Panc1 (cell line): ENCODE measurements around the gene LY6G6C. TPM values are rescaled to one million over a fixed set of nuclear protein-coding genes. Genes with fewer than 3 reads are reported as not detected.

Source experiments
- ATAC-seq: fragments of 200-7000 bp; cut with Tn5 transposase; 2 replicates; pipeline ENCODE4 v1.9.1; 2020; ENCODE audit warnings: mild to moderate bottlenecking, moderate library complexity
- BruUV-seq: library from RNA; stranded (reverse); fragments of 400-500 nt; replicated peaks from 2 replicates; lab custom pipeline; 2021; lab: Mats Ljungman, UMichigan
- CTCF ChIA-PET: fragments of 300-600 bp; sonication (Branson Sonifier 250); formaldehyde crosslinking; loops from one replicate; lab custom pipeline; 2022; ENCODE audit warnings: antibody characterized with exemption; lab: Charles Lee
- POLR2A ChIA-PET: fragments of 300-600 bp; sonication (Branson Sonifier 250); formaldehyde crosslinking; loops from one replicate; lab custom pipeline; 2022; ENCODE audit warnings: antibody characterized with exemption; lab: Charles Lee
- DNase-seq: peaks from one replicate; pipeline ENCODE4 v3.0.0-alpha.2; 2010; ENCODE audit warnings: low read depth, low spot score
- H3K27ac ChIP-seq: 2 replicates; pipeline ENCODE4 v1.5.1; 2011; ENCODE audit warnings: mild to moderate bottlenecking, low read length, inconsistent platforms
- H3K27me3 ChIP-seq: fragments of 200-500 bp; sonication (Bioruptor generic); 2 replicates; pipeline ENCODE4 v1.6.0; 2014; ENCODE audit warnings: low read length, inconsistent platforms; ENCODE audit not compliant: control insufficient read depth, insufficient read depth
- H3K36me3 ChIP-seq: fragments of 200-500 bp; sonication (Bioruptor generic); 2 replicates; pipeline ENCODE4 v1.5.1; 2014; ENCODE audit warnings: inconsistent platforms, mild to moderate bottlenecking, low read length, moderate library complexity; ENCODE audit not compliant: control insufficient read depth, insufficient read depth
- H3K4me1 ChIP-seq: 2 replicates; pipeline ENCODE4 v1.5.1; 2011; ENCODE audit warnings: inconsistent platforms, mild to moderate bottlenecking, low read length, moderate library complexity; ENCODE audit not compliant: control insufficient read depth, insufficient read depth
- H3K4me3 ChIP-seq, 2 experiments: 2 replicates each; pipeline ENCODE4 v1.5.1; 2011 to 2012; ENCODE audit warnings: low read depth in 2 of 2, low read length in 2 of 2, mild to moderate bottlenecking in 2 of 2, inconsistent platforms in 1 of 2, moderate library complexity in 1 of 2
- H3K9me3 ChIP-seq: fragments of 200-500 bp; sonication (Bioruptor generic); 2 replicates; pipeline ENCODE4 v1.5.1; 2014; ENCODE audit warnings: low read depth, mild to moderate bottlenecking, inconsistent platforms, low read length, moderate library complexity; ENCODE audit not compliant: control insufficient read depth, insufficient read depth
- CTCF ChIP-seq: fragments of 450-650 bp; IDR thresholded peaks from 2 replicates; pipeline ENCODE4 v1.5.1; 2017; ENCODE audit warnings: mild to moderate bottlenecking
- POLR2AphosphoS5 ChIP-seq: IDR thresholded peaks from 2 replicates; pipeline ENCODE4 v1.6.1; 2012; ENCODE audit warnings: mild to moderate bottlenecking, low read depth, low read length, moderate library complexity
- SIN3A ChIP-seq: IDR thresholded peaks from 2 replicates; pipeline ENCODE4 v1.6.1; 2012; ENCODE audit warnings: low read depth, mild to moderate bottlenecking, low read length, moderate library complexity, borderline replicate concordance; ENCODE audit not compliant: insufficient read depth
- TCF7L2 ChIP-seq: IDR thresholded peaks from 2 replicates; pipeline ENCODE4 v1.6.1; 2011; ENCODE audit warnings: mild to moderate bottlenecking, low read depth, low read length, inconsistent platforms
- in situ Hi-C: cut with HindIII; loops from 2 replicates; pipeline ENCODE4 v1.10.0; 2016; ENCODE audit warnings: low sequenced_read_pairs, low pct_unique_long_range_greater_than_20kb
- intact Hi-C: fragments of 100-400 bp; cut with micrococcal nuclease; formaldehyde crosslinking; loops from one replicate; pipeline ENCODE4 v1.10.0; 2022; ENCODE audit not compliant: unreplicated experiment
- microRNA-seq: library from miRNA; unstranded; fragments of <30 nt; microRNA quantifications from one replicate; pipeline ENCODE4 v1.1.0, GENCODE V29; 2020; ENCODE audit not compliant: unreplicated experiment
- total RNA-seq: library from RNA; stranded (reverse); gene quantifications from one replicate; pipeline ENCODE4 v1.2.1, GENCODE V29; 2021; ENCODE audit not compliant: unreplicated experiment
- TF ChIP-seq, protein P1 (sequence below), 2 experiments: IDR thresholded peaks; 2 replicates each; pipeline ENCODE4 v1.6.1; 2011 to 2012; ENCODE audit warnings: low read depth in 2 of 2, control low read depth in 1 of 2, low read length in 1 of 2, mild to moderate bottlenecking in 1 of 2, moderate library complexity in 1 of 2; ENCODE audit not compliant: insufficient read depth in 1 of 2

Gene LY6G6C
- total RNA-seq, 1 experiment from 2014 or later = 0.23 TPM

DNA sequence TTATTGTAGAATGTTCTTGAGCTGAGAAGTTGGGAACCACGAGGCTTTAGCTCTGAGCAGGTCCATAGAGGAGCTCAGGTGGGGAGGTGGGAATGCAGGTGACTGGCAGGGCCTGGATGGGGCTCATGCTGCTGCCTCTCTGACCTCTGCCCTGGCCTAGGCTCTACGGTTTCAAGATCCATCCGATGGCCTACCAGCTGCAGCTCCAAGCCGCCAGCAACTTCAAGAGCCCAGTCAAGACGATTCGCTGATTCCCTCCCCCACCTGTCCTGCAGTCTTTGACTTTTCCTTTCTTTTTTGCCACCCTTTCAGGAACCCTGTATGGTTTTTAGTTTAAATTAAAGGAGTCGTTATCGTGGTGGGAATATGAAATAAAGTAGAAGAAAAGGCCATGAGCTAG, 51.9 kb downstream of the LY6G6C start, which contains the start of gene LY6G5B:
TSS of gene LY6G5B (plus strand) at position 301 of the 400 bp plus-strand sequence. CDS start 975 bp downstream, outside the sequence.
- H3K27me3 ChIP-seq = no peaks in the 10 kb centered on the region
- no peak within 1 kb of the TSS for H3K4me3 ChIP-seq
- H3K4me1 ChIP-seq = peaks cover 4% of the 10 kb centered on the region
- BruUV-seq = no TSS peak
- POLR2A ChIA-PET = interaction anchor here (0.7 kb wide), 1 partner anchor 145 kb away, joined by 4 read pairs; no protein-coding TSS in a partner anchor
- in situ Hi-C loops (no loop called here), intact Hi-C loops (no loop called here)
- peaks cover 39% of the 10 kb centered on the region for H3K36me3 ChIP-seq
- TF ChIP-seq POLR2AphosphoS5 (no peak), TCF7L2 (no peak), SIN3A (no peak), CTCF (no peak)
- TF ChIP-seq, protein P1, sequence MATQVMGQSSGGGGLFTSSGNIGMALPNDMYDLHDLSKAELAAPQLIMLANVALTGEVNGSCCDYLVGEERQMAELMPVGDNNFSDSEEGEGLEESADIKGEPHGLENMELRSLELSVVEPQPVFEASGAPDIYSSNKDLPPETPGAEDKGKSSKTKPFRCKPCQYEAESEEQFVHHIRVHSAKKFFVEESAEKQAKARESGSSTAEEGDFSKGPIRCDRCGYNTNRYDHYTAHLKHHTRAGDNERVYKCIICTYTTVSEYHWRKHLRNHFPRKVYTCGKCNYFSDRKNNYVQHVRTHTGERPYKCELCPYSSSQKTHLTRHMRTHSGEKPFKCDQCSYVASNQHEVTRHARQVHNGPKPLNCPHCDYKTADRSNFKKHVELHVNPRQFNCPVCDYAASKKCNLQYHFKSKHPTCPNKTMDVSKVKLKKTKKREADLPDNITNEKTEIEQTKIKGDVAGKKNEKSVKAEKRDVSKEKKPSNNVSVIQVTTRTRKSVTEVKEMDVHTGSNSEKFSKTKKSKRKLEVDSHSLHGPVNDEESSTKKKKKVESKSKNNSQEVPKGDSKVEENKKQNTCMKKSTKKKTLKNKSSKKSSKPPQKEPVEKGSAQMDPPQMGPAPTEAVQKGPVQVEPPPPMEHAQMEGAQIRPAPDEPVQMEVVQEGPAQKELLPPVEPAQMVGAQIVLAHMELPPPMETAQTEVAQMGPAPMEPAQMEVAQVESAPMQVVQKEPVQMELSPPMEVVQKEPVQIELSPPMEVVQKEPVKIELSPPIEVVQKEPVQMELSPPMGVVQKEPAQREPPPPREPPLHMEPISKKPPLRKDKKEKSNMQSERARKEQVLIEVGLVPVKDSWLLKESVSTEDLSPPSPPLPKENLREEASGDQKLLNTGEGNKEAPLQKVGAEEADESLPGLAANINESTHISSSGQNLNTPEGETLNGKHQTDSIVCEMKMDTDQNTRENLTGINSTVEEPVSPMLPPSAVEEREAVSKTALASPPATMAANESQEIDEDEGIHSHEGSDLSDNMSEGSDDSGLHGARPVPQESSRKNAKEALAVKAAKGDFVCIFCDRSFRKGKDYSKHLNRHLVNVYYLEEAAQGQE (IDR thresholded peaks at IDR 0.05; ENCODE audit: insufficient read depth in 1 of 2, low read depth in 2 of 2, low read length in 1 of 2) = no peak
- ATAC-seq = no peak
- DNase-seq = no peak
- CTCF ChIA-PET = interaction anchor here (0.6 kb wide), 1 partner anchor 9 kb away, joined by 6 read pairs; no protein-coding TSS in a partner anchor
- H3K9me3 ChIP-seq = no peaks in the 10 kb centered on the region
- no peak within 1 kb of the TSS for H3K27ac ChIP-seq

Small RNA genes within 50 kb of the gene (microRNA-seq; reads per million reads assigned to microRNA genes)
- gene MIR4646 = 1.6 reads per million

Other genes starting within 250 kb of the LY6G6C start
- 72.1 TPM for gene MICB, start 223.6 kb downstream of the LY6G6C start, total RNA-seq
- not detected for gene MCCD1, start 192.8 kb downstream of the LY6G6C start, total RNA-seq
- 401 TPM for gene DDX39B, start 179.7 kb downstream of the LY6G6C start, total RNA-seq
- gene ATP6V1G2, start 175.1 kb downstream of the LY6G6C start, total RNA-seq = 0.98 TPM
- gene NFKBIL1, start 174.1 kb downstream of the LY6G6C start, total RNA-seq = 27.9 TPM
- gene LTA, start 149.5 kb downstream of the LY6G6C start, total RNA-seq = 0.72 TPM
- 0.64 TPM for gene TNF, start 146.2 kb downstream of the LY6G6C start, total RNA-seq
- gene LTB, start 139.3 kb downstream of the LY6G6C start, total RNA-seq = 3.7 TPM
- not detected for gene LST1, start 135.5 kb downstream of the LY6G6C start, total RNA-seq
- gene NCR3, start 128.7 kb downstream of the LY6G6C start, total RNA-seq = not detected
- 0.44 TPM for gene AIF1, start 106.5 kb downstream of the LY6G6C start, total RNA-seq
- 318 TPM for gene PRRC2A, start 101.0 kb downstream of the LY6G6C start, total RNA-seq
- gene BAG6, start 69.1 kb downstream of the LY6G6C start, total RNA-seq = 491 TPM
- 1.8 TPM for gene APOM, start 65.9 kb downstream of the LY6G6C start, total RNA-seq
- 22.4 TPM for gene C6orf47, start 61.0 kb downstream of the LY6G6C start, total RNA-seq
- 18.3 TPM for gene GPANK1, start 56.7 kb downstream of the LY6G6C start, total RNA-seq
- gene CSNK2B, start 55.7 kb downstream of the LY6G6C start, total RNA-seq = 219 TPM
- 21.2 TPM for gene LY6G5B, start 51.8 kb downstream of the LY6G6C start, total RNA-seq
- gene LY6G5C, start 40.7 kb downstream of the LY6G6C start, total RNA-seq = 0.62 TPM
- gene ABHD16A, start 18.4 kb downstream of the LY6G6C start, total RNA-seq = 47.2 TPM
- gene LY6G6F, start 14.9 kb downstream of the LY6G6C start, total RNA-seq = not detected
- gene LY6G6D, start 6.4 kb downstream of the LY6G6C start, total RNA-seq = not detected
- gene MPIG6B, start 1.6 kb upstream of the LY6G6C start, total RNA-seq = not detected
- gene DDAH2, start 7.6 kb upstream of the LY6G6C start, total RNA-seq = 104 TPM
- 583 TPM for gene CLIC1, start 14.8 kb upstream of the LY6G6C start, total RNA-seq
- gene MSH5, start 18.3 kb upstream of the LY6G6C start, total RNA-seq = 38.1 TPM
- 6.3 TPM for gene SAPCD1, start 40.9 kb upstream of the LY6G6C start, total RNA-seq
- gene VWA7, start 55.6 kb upstream of the LY6G6C start, total RNA-seq = 4.3 TPM
- gene VARS1, start 74.0 kb upstream of the LY6G6C start, total RNA-seq = 229 TPM
- 89.7 TPM for gene LSM2, start 85.2 kb upstream of the LY6G6C start, total RNA-seq
- gene HSPA1L, start 93.5 kb upstream of the LY6G6C start, total RNA-seq = 2.8 TPM
- gene HSPA1A, start 93.8 kb upstream of the LY6G6C start, total RNA-seq = 169 TPM
- 147 TPM for gene HSPA1B, start 106.0 kb upstream of the LY6G6C start, total RNA-seq
- 111 TPM for gene NEU1, start 141.1 kb upstream of the LY6G6C start, total RNA-seq
- 2.7 TPM for gene SLC44A4, start 157.3 kb upstream of the LY6G6C start, total RNA-seq
- 60.4 TPM for gene EHMT2, start 176.0 kb upstream of the LY6G6C start, total RNA-seq
- gene ZBTB12, start 180.3 kb upstream of the LY6G6C start, total RNA-seq = 9.4 TPM
- gene C2, start 206.0 kb upstream of the LY6G6C start, total RNA-seq = 1.0 TPM
- 5.6 TPM for gene CFB, start 224.3 kb upstream of the LY6G6C start, total RNA-seq
- 94.9 TPM for gene NELFE, start 237.2 kb upstream of the LY6G6C start, total RNA-seq
- 121 TPM for gene SKIC2, start 237.4 kb upstream of the LY6G6C start, total RNA-seq